GM12891 (cell line): ENCODE results near the gene EML6.

Source experiments
- POLR2A ChIP-seq: IDR thresholded peaks from 2 replicates; pipeline ENCODE4 v1.6.1; 2011; ENCODE audit warnings: low read depth, low read length, control low read depth
- POLR2AphosphoS5 ChIP-seq: IDR thresholded peaks from 2 replicates; pipeline ENCODE4 v1.6.1; 2011; ENCODE audit warnings: low read depth, low read length, control low read depth
- POU2F2 ChIP-seq: IDR thresholded peaks from 2 replicates; pipeline ENCODE4 v1.6.1; 2011; ENCODE audit warnings: low read depth, mild to moderate bottlenecking, control low read depth, low read length, moderate library complexity
- SPI1 ChIP-seq: IDR thresholded peaks from 2 replicates; pipeline ENCODE4 v1.6.1; 2011; ENCODE audit warnings: low read depth, low read length, control low read depth
- TAF1 ChIP-seq: IDR thresholded peaks from 2 replicates; pipeline ENCODE4 v1.6.1; 2011; ENCODE audit warnings: low read depth, low read length, control low read depth

DNA sequence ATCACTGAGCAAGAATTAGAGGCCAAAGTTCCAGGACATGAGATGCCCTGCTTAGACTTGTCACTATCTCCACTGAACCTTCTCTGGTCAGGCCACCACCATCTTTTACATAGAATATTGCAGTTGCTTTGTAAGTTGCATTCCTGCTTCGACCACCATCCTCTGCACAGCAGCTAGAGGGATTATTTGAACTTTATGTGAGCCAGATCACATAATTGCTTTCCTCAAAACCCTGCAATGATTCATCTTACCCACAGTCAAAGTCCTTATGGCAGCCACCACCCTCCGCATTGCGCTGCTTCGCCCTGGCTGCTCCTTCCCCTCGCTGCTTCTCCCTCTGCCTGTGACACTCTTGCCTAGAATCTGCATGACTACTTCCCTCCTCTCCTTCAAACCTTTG is 111.3 kb downstream of the EML6 start:
- no peak for TF ChIP-seq TAF1
- no peak for TF ChIP-seq POLR2A
- no peak for TF ChIP-seq POLR2AphosphoS5
- no peak for TF ChIP-seq SPI1
- no peak for TF ChIP-seq POU2F2
